Measurements from ENCODE around the gene TAF1A.

- TF ChIP-seq CTCF (IDR thresholded peaks at IDR 0.05) (no peak), POLR2A (IDR thresholded peaks at IDR 0.05) (no peak), EP300 (IDR thresholded peaks at IDR 0.05) (no peak)
Observed at GRCh38 chr1:222588135-222588534, 1.6 kb downstream of the TAF1A start.

Measured in gastroesophageal sphincter (tissue), 3 donors.